AG04450 (cell line): Measurements from ENCODE around the gene GALNT12. TPM values are rescaled to one million over a fixed set of nuclear protein-coding genes. Genes with fewer than 3 reads are reported as not detected.

Experiments
- CTCF ChIA-PET: fragments of 300-600, 350-600 bp; formaldehyde crosslinking; extraction: SDS; loops from one replicate; lab custom pipeline; 2022; ENCODE audit warnings: antibody characterized with exemption, inconsistent platforms; lab: Charles Lee
- POLR2A ChIA-PET: fragments of 350-600 bp; formaldehyde crosslinking; extraction: SDS; loops from one replicate; lab custom pipeline; 2021; ENCODE audit warnings: antibody characterized with exemption, inconsistent platforms; lab: Yijun Ruan, JAX
- DNase-seq: peaks from one replicate; pipeline ENCODE4 v3.0.0-alpha.2; 2011; ENCODE audit warnings: low read depth, low spot score
- H3K27ac ChIP-seq: one replicate; pipeline ENCODE4 v1.5.1; 2012; ENCODE audit warnings: low read depth, low read length, control low read depth
- H3K27me3 ChIP-seq: one replicate; pipeline ENCODE4 v1.6.0; 2012; ENCODE audit warnings: low read length; ENCODE audit not compliant: control insufficient read depth, insufficient read depth
- H3K4me3 ChIP-seq: 2 replicates; pipeline ENCODE4 v1.5.1; 2011; ENCODE audit warnings: mild to moderate bottlenecking, low read depth, low read length, control low read depth
- H3K9me3 ChIP-seq: 2 replicates; pipeline ENCODE4 v1.5.1; 2012; ENCODE audit warnings: low read length; ENCODE audit not compliant: control insufficient read depth, insufficient read depth
- polyA plus RNA-seq: library from polyadenylated mRNA; depleted of rRNA; stranded (reverse); fragments of >200 nt; gene quantifications from 2 replicates; pipeline ENCODE4 v1.2.3, GENCODE V29; 2011
- TF ChIP-seq, protein P1 (sequence below): IDR thresholded peaks from 2 replicates; pipeline ENCODE4 v1.5.1; 2011; ENCODE audit warnings: low read depth, low read length, control low read depth, inconsistent platforms

GALNT12 gene
- polyA plus RNA-seq, 1 experiment, result 4.2 TPM

DNA sequence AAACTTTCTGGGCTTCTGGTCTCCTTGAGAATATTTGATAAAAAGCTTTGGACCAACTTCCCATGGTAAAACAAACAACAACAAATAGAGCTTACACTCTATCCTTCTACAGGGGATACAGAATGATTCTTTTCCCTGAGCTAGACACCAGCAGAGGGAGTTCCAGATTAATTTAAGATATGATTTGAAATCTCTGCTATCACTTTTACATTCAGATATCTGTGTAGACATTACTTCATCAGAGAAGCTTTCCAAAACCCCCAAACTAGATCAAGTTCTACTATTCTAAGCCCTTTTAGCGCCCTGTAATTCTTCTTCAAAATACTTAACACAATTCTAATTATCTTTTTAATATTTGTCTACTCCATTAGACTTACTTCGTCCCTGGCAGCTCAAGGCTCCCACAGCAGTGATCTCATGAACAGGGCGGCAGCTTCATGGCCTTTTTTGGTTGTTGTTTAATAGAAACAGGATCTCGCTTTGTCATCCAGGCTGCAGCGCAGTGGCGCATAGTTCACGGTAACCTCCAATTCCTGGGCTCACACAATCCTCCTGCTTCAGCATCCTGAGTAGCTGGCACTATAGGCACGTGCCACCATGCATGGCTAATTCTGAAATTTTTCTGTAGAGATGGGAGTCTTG is 955 bp upstream of the GALNT12 start:
- H3K9me3 ChIP-seq, result no peaks in the 10 kb centered on the region; the same call in 1 of the 2 replicates
- H3K27ac ChIP-seq, result no peak overlapping the region
- CTCF ChIA-PET, result interaction anchor here (0.5 to 3.6 kb wide), 12 partner anchors 11 to 335 kb away, joined by 3 to 20 read pairs (median 3); no protein-coding TSS in a partner anchor
- H3K4me3 ChIP-seq, result no peak overlapping the region
- no peak for DNase-seq
- POLR2A ChIA-PET, result no interaction called here
- peaks cover 23% of the 10 kb centered on the region for H3K27me3 ChIP-seq
- TF ChIP-seq, protein P1, sequence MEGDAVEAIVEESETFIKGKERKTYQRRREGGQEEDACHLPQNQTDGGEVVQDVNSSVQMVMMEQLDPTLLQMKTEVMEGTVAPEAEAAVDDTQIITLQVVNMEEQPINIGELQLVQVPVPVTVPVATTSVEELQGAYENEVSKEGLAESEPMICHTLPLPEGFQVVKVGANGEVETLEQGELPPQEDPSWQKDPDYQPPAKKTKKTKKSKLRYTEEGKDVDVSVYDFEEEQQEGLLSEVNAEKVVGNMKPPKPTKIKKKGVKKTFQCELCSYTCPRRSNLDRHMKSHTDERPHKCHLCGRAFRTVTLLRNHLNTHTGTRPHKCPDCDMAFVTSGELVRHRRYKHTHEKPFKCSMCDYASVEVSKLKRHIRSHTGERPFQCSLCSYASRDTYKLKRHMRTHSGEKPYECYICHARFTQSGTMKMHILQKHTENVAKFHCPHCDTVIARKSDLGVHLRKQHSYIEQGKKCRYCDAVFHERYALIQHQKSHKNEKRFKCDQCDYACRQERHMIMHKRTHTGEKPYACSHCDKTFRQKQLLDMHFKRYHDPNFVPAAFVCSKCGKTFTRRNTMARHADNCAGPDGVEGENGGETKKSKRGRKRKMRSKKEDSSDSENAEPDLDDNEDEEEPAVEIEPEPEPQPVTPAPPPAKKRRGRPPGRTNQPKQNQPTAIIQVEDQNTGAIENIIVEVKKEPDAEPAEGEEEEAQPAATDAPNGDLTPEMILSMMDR, result peak; percentile 38

DNA sequence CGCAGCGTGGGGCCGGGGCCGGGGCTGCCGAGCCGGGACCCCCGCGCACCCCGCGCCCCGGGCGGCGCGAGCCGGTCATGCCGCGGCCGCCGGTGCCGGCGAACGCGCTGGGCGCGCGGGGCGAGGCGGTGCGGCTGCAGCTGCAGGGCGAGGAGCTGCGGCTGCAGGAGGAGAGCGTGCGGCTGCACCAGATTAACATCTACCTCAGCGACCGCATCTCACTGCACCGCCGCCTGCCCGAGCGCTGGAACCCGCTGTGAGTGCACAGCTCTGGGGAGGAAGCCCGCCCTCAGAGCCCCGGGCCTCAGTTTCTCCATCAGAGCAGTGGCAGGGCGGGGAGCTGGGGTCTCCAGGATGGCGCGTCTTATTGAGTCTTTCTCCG is 335 bp downstream of the GALNT12 start:
- ChIA-PET POLR2A (no interaction called here), CTCF (interaction anchor here (0.7 to 3.6 kb wide), 4 partner anchors 16 to 330 kb away, joined by 3 to 15 read pairs (median 4); no protein-coding TSS in a partner anchor)
- Histone ChIP-seq H3K27me3 (peaks cover 17% of the 10 kb centered on the region), H3K9me3 (no peaks in the 10 kb centered on the region; the same call in 1 of the 2 replicates), H3K27ac (no peak overlapping the region), H3K4me3 (peak overlapping the region; percentile 66)
- TF ChIP-seq, protein P1, result no peak
- no peak for DNase-seq

DNA sequence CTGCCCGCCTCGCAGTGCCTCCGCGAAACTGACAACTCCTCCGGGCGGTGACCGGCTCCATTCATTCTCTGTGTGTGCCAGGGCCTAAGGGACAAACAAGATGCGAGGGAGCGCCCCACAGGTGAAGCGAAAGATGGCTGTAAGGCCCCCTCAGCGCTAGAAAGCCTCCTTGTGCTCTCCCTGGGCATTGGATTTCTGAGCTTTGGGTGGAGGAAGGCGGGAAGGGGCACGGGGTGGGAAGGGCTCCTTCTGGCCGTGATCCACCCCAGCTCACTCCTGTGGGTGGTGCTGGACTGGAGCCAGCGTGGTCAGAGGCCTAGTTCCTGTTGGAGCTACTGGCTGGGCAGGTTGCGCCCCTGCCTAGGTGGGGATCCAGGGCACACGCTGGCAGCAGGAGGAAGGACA is 943 bp downstream of the GALNT12 start:
- CTCF ChIA-PET, result interaction anchor here (0.8 to 3.6 kb wide), 3 partner anchors 16 to 329 kb away, joined by 3 to 15 read pairs (median 4); no protein-coding TSS in a partner anchor
- DNase-seq, result no peak
- no peaks in the 10 kb centered on the region; the same call in 1 of the 2 replicates for H3K9me3 ChIP-seq
- H3K27ac ChIP-seq, result no peak overlapping the region
- TF ChIP-seq, protein P1, result no peak
- H3K4me3 ChIP-seq, result peak overlapping the region; percentile 66
- POLR2A ChIA-PET, result no interaction called here
- peaks cover 11% of the 10 kb centered on the region for H3K27me3 ChIP-seq

DNA sequence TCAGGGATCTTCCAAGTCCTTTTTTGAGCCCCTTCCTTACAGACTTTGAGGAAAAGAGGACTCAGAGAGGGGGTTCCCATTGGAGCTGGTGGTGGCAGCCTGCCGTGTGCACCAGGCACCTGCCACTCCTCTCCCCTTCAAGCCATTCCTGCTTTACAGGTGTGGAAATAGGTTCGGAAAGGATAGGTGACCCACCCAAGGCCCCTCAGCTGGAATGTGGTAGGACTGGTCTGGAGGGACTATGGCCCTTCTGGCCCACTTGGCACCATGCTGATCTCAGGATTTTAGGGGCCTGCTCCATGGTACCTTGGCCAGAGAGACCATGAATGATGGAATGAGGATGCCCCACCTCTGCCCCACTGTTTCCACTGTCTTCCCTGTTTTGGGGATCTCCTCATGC is 1.4 kb downstream of the GALNT12 start:
- CTCF ChIA-PET, result no interaction called here
- TF ChIP-seq, protein P1, result no peak
- POLR2A ChIA-PET, result no interaction called here
- DNase-seq, result no peak
- Histone ChIP-seq H3K9me3 (no peaks in the 10 kb centered on the region; the same call in 1 of the 2 replicates), H3K4me3 (no peak overlapping the region), H3K27me3 (peaks cover 10% of the 10 kb centered on the region), H3K27ac (no peak overlapping the region)
